ENCODE data around the gene IRAK2.
A peak's percentile ranks its signal among the peaks of the same experiment; 100 is the strongest.

The IRAK2 gene

DNA sequence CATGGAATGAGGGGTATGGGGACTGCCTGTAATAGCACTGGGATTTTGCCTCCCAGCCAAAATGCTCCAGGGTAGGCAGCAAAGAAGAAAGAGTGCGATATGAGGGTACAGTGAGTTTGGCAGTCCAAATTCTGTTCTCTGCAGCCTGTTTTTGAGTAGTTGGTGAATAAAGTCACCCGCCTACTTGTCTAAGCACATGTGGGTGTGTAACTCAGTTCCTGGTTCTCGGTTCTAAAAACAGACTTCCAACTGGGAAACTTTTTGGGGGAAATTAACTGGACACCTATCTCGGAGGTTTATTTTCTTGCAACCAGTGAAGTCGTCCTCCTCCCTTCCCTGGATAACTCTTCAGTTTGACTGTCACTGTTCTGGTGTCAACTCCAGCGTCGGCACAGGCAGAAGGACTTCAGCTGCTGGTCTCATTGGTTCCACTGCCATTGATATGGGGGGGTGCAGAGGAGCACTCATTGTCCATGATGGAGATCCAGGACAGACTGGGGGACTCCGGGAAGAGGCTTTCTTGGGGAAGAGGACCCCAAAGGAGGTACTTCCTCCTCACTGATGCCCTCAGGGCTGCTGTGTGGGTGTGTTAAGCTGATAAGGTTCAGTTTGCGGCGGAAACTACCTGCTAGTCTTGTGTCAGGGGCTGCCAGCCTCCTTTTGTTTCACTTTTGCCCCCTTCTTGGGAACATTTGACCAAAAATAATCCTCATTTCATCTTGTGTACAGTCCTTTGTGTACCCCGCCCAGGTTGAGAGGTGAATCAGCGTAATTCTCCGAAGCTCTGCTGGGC is 114.9 kb downstream of the IRAK2 start:
- Histone ChIP-seq H3K4me2 (no peak overlapping the region), H3K4me3 (IDR thresholded peaks at IDR 0.05; ENCODE audit: insufficient read depth, low read depth, low read length) (no peak overlapping the region), H3K36me3 (ENCODE audit: insufficient read depth) (no peaks in the 10 kb centered on the region), H3K79me2 (ENCODE audit: insufficient read depth, low read depth) (peaks cover 13% of the 10 kb centered on the region; the same call in 1 of the 2 replicates), H2AFZ (ENCODE audit: low read depth) (no peak overlapping the region), H3K27me3 (ENCODE audit: insufficient read depth, low read depth) (no peaks in the 10 kb centered on the region), H3K4me1 (ENCODE audit: low read depth, poor library complexity, severe bottlenecking) (peaks cover 72% of the 10 kb centered on the region), H4K20me1 (ENCODE audit: insufficient read depth) (no peaks in the 10 kb centered on the region), H3K27ac (no peak overlapping the region), H3K9ac (no peak overlapping the region)
- TF ChIP-seq, protein P1, sequence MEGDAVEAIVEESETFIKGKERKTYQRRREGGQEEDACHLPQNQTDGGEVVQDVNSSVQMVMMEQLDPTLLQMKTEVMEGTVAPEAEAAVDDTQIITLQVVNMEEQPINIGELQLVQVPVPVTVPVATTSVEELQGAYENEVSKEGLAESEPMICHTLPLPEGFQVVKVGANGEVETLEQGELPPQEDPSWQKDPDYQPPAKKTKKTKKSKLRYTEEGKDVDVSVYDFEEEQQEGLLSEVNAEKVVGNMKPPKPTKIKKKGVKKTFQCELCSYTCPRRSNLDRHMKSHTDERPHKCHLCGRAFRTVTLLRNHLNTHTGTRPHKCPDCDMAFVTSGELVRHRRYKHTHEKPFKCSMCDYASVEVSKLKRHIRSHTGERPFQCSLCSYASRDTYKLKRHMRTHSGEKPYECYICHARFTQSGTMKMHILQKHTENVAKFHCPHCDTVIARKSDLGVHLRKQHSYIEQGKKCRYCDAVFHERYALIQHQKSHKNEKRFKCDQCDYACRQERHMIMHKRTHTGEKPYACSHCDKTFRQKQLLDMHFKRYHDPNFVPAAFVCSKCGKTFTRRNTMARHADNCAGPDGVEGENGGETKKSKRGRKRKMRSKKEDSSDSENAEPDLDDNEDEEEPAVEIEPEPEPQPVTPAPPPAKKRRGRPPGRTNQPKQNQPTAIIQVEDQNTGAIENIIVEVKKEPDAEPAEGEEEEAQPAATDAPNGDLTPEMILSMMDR (conservative IDR thresholded peaks at IDR 0.05; ENCODE audit: low read depth, low read length), result no peak

DNA sequence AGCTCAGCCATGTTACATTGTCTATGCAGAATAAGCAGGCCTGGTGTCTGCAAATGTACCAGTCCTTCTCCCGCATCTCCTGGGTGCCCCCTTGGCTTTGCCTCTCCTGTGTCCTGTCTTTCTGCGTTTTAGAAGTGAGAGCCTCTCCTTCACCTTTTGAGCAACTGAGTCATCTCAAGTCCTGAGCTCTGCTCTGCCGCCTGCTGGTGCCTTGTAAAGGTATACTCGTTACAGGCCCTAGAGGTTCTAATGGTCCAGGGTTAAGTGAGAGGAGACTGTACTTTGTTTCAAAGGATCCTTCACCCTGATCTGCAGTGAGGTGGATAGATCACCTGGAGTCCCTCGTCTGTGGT is 115.4 kb downstream of the IRAK2 start:
- Histone ChIP-seq H3K27me3 (ENCODE audit: insufficient read depth, low read depth) (no peaks in the 10 kb centered on the region), H4K20me1 (ENCODE audit: insufficient read depth) (no peaks in the 10 kb centered on the region), H2AFZ (ENCODE audit: low read depth) (no peak overlapping the region), H3K4me1 (ENCODE audit: low read depth, poor library complexity, severe bottlenecking) (peaks cover 72% of the 10 kb centered on the region), H3K79me2 (ENCODE audit: insufficient read depth, low read depth) (peaks cover 7% of the 10 kb centered on the region; the same call in 1 of the 2 replicates), H3K27ac (no peak overlapping the region), H3K9ac (no peak overlapping the region), H3K4me3 (IDR thresholded peaks at IDR 0.05; ENCODE audit: insufficient read depth, low read depth, low read length) (no peak overlapping the region), H3K36me3 (ENCODE audit: insufficient read depth) (no peaks in the 10 kb centered on the region), H3K4me2 (no peak overlapping the region)
- TF ChIP-seq, protein P1 (conservative IDR thresholded peaks at IDR 0.05; ENCODE audit: low read depth, low read length), result no peak

DNA sequence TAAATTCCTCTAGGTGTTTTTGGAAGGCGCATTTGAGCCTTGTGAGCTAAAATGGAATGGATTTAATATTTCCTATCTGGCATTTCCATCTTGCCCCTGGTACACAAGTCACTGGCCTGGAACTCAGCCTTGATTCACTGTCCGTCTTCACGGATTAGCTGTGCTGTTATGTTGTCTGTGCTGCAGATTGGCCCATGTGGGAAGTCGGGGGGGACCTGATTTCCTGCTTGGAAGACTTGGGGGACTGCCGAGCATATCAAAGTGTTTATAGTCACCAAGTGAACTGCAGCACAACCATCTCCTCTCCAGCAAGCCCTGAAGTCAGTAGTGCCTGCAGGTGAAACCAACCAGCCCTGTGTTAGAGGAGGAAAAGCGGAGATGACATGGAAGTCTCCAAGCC is 115.9 kb downstream of the IRAK2 start:
- no peaks in the 10 kb centered on the region for H4K20me1 ChIP-seq (ENCODE audit: insufficient read depth)
- H3K79me2 ChIP-seq (ENCODE audit: insufficient read depth, low read depth), result peaks cover 4% of the 10 kb centered on the region; the same call in 1 of the 2 replicates
- H3K4me2 ChIP-seq, result no peak overlapping the region
- H3K4me3 ChIP-seq (IDR thresholded peaks at IDR 0.05; ENCODE audit: insufficient read depth, low read depth, low read length), result no peak overlapping the region
- no peak overlapping the region for H2AFZ ChIP-seq (ENCODE audit: low read depth)
- H3K9ac ChIP-seq, result no peak overlapping the region
- H3K4me1 ChIP-seq (ENCODE audit: low read depth, poor library complexity, severe bottlenecking), result peaks cover 72% of the 10 kb centered on the region
- H3K27ac ChIP-seq, result no peak overlapping the region
- TF ChIP-seq, protein P1 (conservative IDR thresholded peaks at IDR 0.05; ENCODE audit: low read depth, low read length), result no peak
- no peaks in the 10 kb centered on the region for H3K36me3 ChIP-seq (ENCODE audit: insufficient read depth)
- no peaks in the 10 kb centered on the region for H3K27me3 ChIP-seq (ENCODE audit: insufficient read depth, low read depth)

DNA sequence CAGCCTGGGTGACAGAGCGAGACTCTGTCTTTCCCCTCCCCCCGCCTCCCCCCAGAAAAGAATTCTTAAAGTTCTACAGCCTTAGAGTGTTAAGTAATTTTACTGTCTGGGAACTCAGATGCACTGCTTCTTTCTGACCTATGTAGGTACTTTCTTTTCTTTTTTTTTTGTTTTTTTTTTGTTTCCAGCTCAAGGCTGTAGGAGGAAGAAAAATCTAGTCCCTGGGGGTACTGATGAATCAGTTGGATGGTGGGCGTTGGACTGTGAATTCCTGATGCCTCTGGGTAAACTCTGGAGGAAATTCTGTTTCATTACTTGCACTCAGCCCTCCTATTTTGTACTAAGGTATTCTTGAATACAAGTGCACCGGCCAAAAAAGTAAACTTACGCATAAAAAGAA is 117.2 kb downstream of the IRAK2 start:
- H3K27ac ChIP-seq, result peak overlapping the region; percentile 100; the same call in 1 of the 2 replicates
- H3K79me2 ChIP-seq (ENCODE audit: insufficient read depth, low read depth), result no peaks in the 10 kb centered on the region
- H3K36me3 ChIP-seq (ENCODE audit: insufficient read depth), result no peaks in the 10 kb centered on the region
- H3K9ac ChIP-seq, result no peak overlapping the region
- H2AFZ ChIP-seq (ENCODE audit: low read depth), result no peak overlapping the region
- no peaks in the 10 kb centered on the region for H3K27me3 ChIP-seq (ENCODE audit: insufficient read depth, low read depth)
- peaks cover 72% of the 10 kb centered on the region for H3K4me1 ChIP-seq (ENCODE audit: low read depth, poor library complexity, severe bottlenecking)
- H3K4me2 ChIP-seq, result peak overlapping the region; percentile 48; the same call in 1 of the 2 replicates
- no peaks in the 10 kb centered on the region for H4K20me1 ChIP-seq (ENCODE audit: insufficient read depth)
- H3K4me3 ChIP-seq (IDR thresholded peaks at IDR 0.05; ENCODE audit: insufficient read depth, low read depth, low read length), result no peak overlapping the region
- TF ChIP-seq, protein P1 (conservative IDR thresholded peaks at IDR 0.05; ENCODE audit: low read depth, low read length), result no peak

Measured in KMS-11 (cell line).